ENCODE measurements around the gene TSC22D1.

The TSC22D1 gene

DNA sequence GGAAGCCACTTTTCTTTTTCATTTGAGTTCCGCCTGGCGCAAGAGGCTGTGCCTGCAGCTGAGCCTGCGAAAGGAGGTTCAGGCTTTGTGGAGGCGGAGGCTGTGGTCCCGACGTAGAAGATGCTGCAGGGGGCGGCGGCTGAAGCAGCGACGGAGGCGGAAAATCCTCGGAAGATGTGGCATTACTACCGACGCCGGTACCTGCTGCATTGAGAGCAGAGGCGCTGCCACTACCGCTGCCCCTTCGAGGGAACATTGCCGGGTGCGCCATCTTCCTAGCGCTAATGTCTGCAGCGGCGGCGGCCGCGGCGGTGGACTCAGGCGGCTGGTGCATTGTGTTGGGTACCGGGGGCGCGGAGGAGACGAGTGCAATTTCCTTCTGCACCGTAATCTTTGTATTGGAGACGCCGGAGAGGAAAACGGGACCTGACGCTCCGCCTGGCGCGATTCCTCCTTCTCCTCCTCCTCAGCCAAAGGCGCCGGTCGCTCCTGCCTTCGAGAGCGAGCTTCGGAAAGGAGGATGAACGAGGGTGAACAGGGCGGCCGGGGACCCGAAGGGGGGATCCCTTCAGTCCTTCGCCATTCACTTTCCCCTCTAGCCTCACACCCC is at the start of gene TSC22D1:
TSS of gene TSC22D1 (minus strand) at position 590 of the 610 bp plus-strand sequence. CDS start at position 334, 256 bp downstream.
- TF ChIP-seq, protein P1, sequence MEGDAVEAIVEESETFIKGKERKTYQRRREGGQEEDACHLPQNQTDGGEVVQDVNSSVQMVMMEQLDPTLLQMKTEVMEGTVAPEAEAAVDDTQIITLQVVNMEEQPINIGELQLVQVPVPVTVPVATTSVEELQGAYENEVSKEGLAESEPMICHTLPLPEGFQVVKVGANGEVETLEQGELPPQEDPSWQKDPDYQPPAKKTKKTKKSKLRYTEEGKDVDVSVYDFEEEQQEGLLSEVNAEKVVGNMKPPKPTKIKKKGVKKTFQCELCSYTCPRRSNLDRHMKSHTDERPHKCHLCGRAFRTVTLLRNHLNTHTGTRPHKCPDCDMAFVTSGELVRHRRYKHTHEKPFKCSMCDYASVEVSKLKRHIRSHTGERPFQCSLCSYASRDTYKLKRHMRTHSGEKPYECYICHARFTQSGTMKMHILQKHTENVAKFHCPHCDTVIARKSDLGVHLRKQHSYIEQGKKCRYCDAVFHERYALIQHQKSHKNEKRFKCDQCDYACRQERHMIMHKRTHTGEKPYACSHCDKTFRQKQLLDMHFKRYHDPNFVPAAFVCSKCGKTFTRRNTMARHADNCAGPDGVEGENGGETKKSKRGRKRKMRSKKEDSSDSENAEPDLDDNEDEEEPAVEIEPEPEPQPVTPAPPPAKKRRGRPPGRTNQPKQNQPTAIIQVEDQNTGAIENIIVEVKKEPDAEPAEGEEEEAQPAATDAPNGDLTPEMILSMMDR (IDR thresholded peaks at IDR 0.05; ENCODE audit: extremely low read depth, missing control alignments): no peak
- DNase-seq (ENCODE audit: low spot score): peak; percentile 52

DNA sequence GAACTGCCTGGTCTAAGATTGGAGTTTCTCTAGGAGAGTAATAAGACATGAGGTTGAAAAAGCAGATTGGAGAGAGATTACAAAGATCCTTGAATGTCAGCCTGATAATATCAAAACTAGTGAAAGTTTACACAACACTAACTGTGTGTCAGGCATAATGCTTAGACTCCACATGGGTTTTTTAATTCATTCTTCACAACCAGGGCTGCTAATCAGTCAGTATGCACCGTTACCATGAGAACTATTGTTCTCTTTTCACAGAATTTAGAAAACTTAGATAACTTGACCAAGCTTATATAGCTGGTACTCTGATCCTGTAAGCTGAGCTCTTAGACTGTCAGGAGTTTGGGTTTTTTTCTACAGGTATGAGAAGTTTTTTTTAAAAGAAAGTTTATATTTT is 46.6 kb upstream of the TSC22D1 start:
- no peak for DNase-seq (ENCODE audit: low spot score)
- TF ChIP-seq, protein P1 (IDR thresholded peaks at IDR 0.05; ENCODE audit: extremely low read depth, missing control alignments): no peak

DNA sequence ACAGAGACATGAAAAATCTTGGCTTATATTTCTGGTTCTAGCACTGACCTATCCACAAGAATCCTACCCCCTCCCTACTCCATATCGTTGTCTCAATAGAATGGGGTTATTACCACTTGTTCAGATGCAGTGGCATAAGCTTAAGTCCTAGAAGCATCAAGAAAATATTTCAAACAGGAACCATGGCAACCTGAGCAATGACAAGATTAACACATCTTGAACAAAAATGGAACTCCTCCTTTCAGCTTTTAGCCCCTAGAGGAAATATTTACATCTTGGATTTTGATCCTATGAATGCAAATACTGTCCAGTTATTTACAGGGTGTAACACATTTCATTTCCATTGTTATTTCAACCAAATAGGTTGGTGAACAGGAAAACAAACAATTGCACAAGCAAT is 46.1 kb upstream of the TSC22D1 start:
- no peak for DNase-seq (ENCODE audit: low spot score)
- TF ChIP-seq, protein P1 (IDR thresholded peaks at IDR 0.05; ENCODE audit: extremely low read depth, missing control alignments): no peak

DNA sequence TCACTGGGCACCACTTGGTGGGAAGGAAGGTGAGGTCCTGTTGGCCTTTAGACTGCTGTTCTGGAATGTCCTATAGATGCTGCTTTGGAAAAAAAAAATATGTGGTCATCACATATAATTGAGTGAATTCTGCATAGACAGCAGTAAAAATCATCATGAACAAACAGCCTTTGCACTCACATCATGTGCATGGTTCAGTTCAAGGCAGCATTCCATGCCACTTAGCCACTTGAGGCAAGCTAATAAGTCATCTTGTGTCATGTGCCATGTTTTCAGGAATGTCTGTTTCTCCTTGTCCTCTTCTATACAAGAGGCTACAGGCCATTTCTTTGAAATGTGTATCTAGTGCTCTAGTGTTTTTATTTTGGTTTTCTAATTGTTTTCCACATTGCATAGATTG is 43.9 kb upstream of the TSC22D1 start:
- DNase-seq (ENCODE audit: low spot score): no peak
- TF ChIP-seq, protein P1 (IDR thresholded peaks at IDR 0.05; ENCODE audit: extremely low read depth, missing control alignments): no peak

DNA sequence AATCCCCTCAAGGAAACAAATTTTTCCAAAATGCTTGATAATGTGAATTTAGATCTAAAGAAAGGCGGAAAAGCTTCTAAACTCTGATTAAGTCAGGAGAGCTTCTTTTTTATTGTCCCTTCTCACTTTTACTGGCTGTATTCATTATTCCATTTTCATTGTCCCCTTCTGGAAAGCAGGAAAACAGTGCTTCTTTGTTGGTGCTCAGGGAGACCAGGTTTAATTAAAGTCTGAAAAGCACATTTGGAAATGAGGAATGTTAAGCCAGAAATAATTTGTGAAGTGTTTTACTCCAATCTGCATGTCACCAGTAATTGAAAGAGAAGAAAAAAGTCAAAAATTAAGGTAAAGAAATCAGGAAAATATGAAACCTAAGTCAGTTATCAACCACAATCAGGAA is 43.5 kb upstream of the TSC22D1 start:
- DNase-seq (ENCODE audit: low spot score): no peak
- TF ChIP-seq, protein P1 (IDR thresholded peaks at IDR 0.05; ENCODE audit: extremely low read depth, missing control alignments): no peak

DNA sequence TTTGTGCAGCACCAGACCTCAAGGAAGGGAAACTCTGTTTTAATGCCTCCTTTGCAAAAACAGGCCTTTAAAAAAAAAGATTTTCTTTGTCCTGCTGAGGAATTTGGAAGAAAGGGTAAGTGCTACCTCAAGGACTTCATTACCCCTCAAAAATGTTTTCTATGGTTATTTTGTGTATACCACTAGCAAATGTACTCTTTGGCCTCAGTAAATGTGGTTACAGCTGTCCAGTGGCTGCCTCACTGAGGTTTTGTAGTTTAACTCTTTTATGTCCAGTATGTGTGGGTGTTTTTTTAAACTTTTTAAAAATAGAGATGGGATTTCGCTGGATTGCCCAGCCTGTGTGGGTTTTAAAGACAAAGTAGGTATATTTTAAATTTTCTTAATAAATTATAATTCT is 42.2 kb upstream of the TSC22D1 start:
- no peak for DNase-seq (ENCODE audit: low spot score)

DNA sequence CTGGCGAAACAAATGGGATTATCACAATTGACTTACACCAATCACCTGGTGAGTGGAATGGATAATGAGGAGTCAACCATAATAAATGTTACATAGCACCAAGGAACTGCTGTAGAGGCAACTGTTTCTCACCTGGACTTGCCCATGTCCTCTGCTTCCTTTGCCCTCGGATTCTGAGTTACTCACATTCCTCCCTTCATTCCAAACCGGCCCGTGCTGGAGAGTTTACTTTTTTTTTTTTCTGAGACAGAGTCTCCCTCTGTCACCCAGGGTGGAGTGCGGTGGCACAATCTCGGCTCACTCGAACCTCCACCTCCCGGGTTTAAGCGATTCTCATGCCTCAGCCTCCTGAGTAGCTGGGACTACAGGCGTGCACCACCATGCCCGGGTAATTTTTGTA is 41.5 kb upstream of the TSC22D1 start:
- TF ChIP-seq, protein P1 (IDR thresholded peaks at IDR 0.05; ENCODE audit: extremely low read depth, missing control alignments): no peak
- no peak for DNase-seq (ENCODE audit: low spot score)

More for the DNA sequence above, 42.2 kb upstream of the TSC22D1 start:
- TF ChIP-seq, protein P1 (IDR thresholded peaks at IDR 0.05; ENCODE audit: extremely low read depth, missing control alignments): no peak
